Activated T-helper 1 cell treated with anti-CD3 and anti-CD28 coated beads, Interleukin-2, amount 50 U/mL, for 16 hours (primary cell): ENCODE measurements around the gene ENC1.

ENCODE experiments used
- DNase-seq, 2 donors: peaks; one replicate each; pipeline ENCODE4 v3.0.0-alpha.2; 2020; ENCODE audit warnings: low read depth in 1 of 2, low spot score in 1 of 2

Gene ENC1

DNA sequence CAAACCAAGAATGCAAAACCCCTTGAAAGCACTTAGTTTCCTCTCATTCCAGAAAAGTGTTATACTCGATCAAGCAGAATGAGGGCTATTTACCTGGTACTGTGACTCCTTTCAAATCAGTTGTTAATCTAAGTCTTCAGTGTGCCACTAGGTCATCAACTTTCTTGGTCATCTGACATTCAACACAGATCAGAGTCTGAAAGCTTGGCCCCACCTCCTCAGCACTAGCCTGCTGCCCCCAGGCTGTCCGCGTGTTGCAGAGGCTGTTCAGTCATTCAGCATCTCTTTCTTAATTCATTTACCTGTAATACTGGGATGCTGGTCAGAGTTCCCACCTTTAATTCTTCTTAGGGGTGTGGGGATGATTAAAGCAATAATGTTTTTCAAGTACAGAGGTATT lies 28.5 kb downstream of the ENC1 start:
- no peak for DNase-seq

GRCh38 chr5:74608736-74609601 lies 31.6 kb downstream of the ENC1 start:
- DNase-seq: no peak

GRCh38 chr5:74605759-74606158 lies 34.8 kb downstream of the ENC1 start:
- DNase-seq: no peak

- DNase-seq: no peak
These were observed 37.2 kb downstream of the ENC1 start for GRCh38 chr5:74603376-74603775.

DNA sequence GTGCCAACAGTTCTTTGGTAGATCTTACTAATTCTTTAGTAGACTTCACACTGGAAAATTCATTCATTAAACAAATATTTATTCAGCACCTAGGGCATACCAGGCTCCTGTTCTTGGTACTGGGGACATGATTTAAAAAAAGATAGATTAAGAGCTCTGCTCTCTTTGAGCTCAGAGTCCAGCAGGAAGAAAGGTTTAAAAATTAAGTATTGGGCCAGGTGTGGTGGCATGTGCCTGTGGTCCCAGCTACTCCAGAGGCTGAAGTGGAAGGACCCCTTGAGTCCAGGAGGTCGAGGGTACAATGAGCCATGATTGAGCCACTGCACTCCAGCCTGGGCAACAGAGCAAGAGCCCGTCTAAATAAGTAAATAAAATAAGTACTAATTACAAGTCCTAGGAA lies 41.4 kb downstream of the ENC1 start:
- DNase-seq: no peak

DNA sequence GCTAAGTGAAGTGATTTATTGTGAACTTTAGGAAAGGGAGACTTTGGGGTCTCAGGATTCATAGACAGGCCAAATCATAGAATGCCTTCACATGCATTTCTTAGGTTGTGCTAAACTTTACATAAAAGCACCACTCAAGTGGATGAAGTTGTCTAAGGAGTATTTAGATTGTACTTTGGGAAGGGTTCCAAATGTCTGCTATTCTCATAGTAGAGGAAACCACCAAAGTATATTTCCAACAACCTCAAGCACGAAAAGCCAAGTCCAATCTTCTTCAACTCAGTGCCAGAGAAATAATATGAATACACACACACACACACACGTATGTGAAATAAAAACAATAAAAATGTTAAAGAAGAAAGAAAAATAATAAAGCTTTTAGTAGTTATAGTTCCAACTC lies 41.8 kb downstream of the ENC1 start:
- DNase-seq: no peak

GRCh38 chr5:74596927-74597326 lies 43.6 kb downstream of the ENC1 start:
- DNase-seq: no peak

DNA sequence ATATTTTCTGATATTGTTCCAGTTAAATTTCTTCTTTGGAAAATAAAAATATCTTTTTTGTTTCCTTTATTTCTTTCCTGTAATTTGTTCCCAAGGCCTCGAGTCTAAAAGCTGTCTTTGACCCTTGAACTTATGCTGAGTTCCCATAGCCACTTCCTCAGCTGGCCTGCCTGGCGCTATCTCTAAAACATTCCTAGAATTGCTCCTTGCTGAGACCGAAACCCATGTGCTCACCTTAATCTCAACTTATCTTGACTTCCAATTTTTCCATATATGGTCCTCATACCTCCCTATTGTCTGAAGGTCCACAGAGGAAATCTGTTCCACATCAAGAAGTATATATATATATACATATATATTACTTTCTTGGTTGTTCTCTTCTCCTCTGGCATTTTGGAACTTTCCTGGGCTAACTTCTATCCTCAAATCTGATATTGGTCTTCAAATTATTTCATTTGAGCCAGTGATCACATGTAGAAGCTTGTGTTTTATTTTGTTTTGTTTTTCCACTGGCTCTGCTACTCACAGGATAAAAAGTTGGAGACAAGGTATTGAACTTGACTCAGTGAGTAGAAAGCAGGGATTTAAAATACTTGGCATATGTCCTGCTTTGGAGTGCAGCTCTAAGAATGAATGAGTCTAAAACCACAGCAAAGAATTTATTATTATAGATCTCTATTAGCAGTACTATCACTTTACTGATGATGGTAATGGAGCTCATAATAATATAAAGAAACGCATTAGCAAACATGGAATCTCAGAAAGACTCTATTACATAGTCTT lies 45.2 kb downstream of the ENC1 start:
- no peak for DNase-seq

DNA sequence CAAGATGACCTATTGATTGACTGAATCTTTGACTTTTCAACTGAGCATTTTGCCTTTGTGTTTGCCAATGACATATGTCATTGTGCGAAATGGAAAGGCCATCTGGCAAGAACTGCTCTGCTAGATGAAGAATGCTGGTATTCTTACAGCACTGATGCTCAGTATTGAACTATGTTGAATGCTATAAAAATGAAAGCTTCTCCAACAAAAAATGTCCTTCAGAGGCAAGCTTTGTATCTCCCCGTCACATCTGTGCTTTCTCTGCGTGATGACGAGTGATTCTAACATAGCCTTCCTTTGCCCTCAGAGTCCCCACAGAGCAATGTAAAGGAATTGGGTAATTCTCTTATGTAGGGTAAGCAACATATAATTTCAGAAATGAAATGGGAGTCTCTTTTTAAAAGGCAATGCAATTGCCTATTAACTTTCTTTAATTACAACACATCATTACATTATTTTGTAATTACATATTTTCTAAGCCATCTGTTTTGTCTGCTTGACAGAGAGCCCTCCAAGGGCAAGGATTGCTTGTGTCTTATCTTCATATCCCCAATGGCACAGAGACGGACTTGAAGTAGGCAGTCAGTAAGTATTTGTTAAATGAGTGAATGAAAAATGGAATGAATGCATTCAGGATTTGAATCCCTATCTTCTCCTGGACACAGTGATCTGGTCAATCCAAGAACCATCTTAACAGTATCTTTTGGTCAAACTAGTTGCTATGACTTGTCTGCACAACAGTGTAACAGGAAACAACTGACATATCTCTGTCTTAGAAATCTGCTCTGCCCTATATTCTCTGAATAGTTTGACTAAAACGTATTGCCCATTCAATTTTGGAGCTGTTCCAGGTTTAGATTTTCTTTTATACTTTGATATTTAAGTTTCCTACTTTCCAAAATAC lies 46.1 kb downstream of the ENC1 start:
- DNase-seq: no peak

DNA sequence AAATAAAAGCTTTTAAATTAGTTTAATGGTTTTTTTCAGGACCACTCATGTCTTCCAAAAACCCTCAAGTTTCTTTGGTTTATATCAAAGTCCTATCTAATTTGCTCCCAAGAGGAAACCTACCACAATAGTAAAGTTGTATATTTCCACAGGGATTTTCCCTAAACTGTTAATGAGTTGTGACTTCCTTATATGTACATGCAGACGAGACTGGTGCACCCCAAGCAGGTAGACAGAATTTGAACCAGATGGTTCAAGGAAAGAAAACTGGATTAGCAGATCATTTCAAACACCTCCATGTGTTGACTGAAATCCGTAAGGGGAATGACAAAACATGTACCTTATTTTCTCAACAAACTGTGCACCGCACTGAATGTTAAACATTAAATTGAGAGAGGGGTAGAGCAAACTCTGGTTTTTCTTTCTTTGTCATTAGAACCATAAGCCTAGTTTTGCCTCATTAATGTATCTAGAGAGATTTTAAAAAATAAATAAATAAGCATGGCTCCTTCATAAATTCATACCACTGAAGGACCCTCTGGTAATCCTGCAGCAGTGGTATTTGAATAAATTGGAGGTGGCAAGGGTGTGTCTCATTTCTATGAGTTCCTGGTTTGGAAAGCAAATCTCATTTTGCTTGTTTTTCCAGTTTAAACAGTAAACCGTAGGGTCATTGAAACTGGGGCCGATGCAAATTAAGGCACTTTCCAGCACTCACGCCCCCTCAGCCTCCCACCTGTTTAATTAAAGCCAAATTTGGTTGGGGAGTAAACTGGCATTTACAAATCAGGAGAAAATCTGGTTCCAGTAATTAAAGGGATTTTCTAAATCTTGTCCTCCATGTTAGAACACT lies 51.1 kb downstream of the ENC1 start:
- no peak for DNase-seq

DNA sequence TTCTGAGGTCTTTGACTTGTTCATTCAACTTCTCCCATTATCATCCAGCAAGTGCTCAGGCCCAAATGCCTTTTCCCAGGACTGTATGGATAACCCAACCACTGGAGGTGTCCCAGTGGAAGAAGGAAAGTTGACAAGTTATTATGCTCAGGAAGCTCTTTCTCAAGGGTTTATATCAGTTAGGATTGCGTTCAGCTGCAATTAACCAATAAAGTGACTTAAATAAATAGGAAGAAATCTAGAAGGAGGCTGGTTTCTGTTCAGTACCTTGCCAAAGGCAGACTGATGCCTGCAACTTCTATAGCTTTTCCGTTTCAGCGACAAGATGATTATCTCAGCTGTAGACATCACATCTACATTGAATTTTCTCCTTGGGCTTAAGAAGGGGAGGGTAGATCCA lies 52.1 kb downstream of the ENC1 start:
- no peak for DNase-seq

DNA sequence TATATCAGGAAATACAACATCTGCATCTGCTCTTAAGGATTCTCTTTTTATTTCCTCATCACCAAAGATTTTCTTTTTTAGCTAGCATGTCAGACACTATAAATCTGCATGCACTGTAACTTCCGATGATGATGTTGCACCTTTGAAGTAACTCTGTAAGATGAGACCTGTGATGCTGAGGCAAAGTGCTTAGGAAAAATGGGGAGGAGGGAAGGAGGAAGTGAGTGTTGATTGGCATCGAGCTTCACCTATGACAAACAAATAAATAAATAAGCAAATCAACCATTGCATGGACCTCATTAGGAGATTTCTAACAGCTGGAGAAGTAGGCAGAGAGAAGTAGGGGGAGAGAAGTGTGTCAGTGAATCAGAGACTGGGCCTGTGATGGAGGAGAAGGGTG lies 52.6 kb downstream of the ENC1 start:
- no peak for DNase-seq

DNA sequence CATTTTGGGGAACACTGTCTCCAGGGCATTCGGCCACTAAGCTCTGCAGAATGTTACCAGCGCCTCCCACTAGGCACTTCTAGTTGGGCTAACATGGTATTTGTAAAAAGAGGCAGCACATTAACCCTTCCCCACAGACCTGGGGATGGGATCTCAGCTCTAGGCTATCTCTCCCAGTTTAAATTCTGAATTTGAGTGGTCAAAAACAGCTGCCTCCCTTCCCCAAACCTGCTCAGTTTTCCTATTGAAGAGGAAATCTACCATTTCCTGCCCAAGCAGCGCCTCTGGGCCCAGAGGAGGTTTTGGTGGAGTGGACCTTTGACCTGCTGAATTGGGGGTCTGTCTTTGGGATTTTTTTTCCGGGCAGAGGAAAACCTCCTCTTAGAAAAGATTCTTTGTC lies 53.2 kb downstream of the ENC1 start:
- DNase-seq: no peak

DNA sequence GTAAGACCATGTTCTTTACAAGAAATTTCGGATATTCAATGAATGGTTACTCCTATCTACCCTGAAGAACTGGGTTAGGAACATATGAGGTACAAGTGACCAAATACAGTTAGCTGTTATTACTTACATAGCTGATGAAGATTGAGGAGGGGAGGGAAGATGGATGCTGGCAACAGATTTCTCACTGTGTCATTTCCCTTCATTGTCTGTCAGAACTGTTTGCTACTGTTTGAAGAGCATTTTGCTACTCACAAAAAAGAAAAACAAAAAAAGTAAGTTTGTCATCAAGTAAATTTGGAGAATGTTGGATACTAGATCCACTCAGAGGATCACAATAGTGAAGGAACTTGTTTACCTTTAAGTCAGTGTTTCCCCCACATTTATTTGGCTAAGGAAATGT lies 53.7 kb downstream of the ENC1 start:
- DNase-seq: no peak

GRCh38 chr5:74582853-74583252 lies 57.7 kb downstream of the ENC1 start:
- no peak for DNase-seq

DNA sequence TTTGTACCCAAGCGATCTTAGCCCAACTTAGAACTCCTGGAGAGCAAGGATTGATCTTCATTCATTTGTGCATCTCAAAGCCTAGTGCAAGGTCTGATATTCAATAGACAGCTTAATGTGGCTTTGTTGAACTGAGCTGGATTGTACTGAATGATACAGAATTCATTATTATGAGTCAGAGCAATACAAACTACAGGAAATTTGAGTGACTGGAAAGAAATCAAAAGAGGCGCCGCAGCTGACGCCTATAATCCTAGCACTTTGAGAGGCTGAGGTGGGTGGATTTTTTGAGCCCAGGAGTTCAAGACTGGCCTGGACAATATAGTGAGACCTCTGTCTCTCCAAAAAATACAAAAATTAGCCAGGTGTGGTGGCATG lies 58.6 kb downstream of the ENC1 start:
- DNase-seq: no peak

DNA sequence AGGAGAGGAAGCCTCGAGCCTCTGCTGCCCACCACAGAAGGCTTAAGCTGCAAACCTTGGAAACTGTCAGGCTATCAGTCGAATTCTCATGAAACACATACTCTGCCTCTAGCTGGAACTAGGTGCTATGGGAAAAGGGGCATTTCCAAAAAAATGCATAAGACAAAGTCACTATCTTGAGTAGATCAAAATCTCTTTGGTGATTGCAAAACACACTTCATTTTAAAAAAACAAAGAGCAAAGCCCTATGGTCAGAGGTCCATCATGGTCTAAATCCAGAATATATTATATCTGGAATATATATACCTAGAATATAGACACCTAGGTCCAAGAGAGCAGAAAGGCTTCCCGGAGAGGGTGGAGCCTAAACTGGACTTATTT lies 59.8 kb downstream of the ENC1 start:
- no peak for DNase-seq

DNA sequence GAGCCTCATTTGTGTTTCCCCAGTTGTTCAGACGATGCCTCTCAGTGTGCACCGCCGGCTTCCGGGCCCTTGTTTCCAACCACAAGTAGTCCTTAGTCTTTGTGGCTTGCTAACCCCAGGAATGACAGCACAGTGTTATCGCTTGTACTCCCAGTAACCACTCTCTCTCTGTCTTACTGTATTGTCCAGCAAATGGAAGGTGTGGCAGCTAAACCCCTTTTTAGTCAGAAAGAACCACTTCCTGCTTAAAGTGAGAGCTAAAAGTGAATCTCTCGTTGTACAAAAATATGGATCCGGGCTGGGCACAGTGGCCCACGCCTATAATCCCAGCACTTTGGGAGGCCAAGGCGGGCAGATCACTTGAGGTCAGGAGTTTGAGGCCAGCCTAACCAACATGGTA lies 61.3 kb downstream of the ENC1 start:
- DNase-seq: peak in 1 of 2 donors; percentile 20

- no peak for DNase-seq
These were observed 62.0 kb downstream of the ENC1 start for GRCh38 chr5:74578356-74579044.
